ENCODE measurements around the gene SMC1B.
"Not testable (repeated sequence)": the region's sequence is repeated elsewhere in the genome, so short reads cannot be mapped to it uniquely, and the experiment has no call there.

SMC1B gene

GRCh38 chr22:45352757-45353156 is 60.6 kb downstream of the SMC1B start:
- not testable (repeated sequence) for DNase-seq (ENCODE audit: low read depth in 2 of 2)

DNA sequence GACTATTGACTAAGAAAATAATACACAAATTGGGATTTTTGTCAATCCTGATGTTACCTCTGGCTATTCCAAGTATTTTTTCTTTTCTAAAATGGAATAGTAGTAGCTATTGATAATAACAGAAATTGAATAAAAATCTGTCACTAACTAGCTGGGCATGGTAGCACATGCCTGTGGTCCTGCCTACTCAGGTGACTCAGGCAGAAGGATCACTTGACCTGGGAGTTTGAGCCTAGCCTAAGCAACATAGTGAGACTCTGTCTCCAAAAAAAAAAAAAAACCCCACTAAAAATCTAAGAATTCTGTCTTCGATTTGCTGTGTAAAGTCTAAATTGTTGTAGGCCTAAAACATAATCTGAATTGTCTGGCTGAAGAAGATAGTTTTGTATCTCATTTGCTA is 61.4 kb downstream of the SMC1B start:
- DNase-seq (ENCODE audit: low read depth in 2 of 2), result no peak

DNA sequence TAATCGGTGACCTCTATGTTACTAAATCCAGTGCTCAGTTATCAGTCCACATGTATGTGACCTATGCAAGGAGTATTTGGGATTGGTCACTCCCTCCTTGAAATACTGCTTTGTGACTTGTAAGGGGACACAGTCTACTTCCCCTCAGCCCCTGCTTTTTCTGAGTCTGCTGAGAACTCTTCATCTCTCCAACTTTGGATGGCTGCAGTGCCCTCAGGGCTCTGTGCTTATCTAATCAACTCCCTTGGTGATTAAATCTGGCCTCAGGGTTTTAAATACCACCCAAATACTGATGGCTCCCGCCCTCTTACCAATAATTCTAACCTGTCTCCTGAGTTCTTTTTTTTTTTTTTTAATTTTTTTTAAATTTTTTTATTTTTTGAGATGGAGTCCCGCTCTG is 63.5 kb downstream of the SMC1B start:
- DNase-seq (ENCODE audit: low read depth in 2 of 2), result no peak

- no peak for DNase-seq (ENCODE audit: low read depth in 2 of 2)
These were observed 69.1 kb downstream of the SMC1B start for GRCh38 chr22:45344334-45344733.

GRCh38 chr22:45343143-45343542 is 70.3 kb downstream of the SMC1B start:
- DNase-seq (ENCODE audit: low read depth in 2 of 2), result no peak

- DNase-seq (ENCODE audit: low read depth in 2 of 2), result no peak
These were observed 71.9 kb downstream of the SMC1B start for GRCh38 chr22:45341498-45341897.

DNA sequence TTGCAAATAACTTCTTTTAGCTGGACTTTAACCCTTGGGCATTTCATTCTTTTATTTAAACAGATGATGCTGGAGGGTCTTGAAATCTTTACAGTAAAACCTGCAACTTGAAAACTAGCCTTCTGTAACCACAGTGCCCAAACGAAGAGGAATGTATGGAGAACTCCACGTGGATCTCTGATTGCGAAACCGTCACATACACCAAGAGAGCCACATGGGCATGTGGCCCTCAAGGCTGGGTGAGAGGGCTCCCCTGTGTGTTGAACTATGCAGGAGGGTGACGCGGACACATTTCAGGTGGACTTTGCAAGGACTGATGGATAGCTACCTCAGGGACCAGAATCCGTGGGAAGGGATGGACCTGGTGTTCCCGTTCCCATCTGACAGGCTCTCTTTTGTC is 73.1 kb downstream of the SMC1B start:
- no peak for DNase-seq (ENCODE audit: low read depth in 2 of 2)

GRCh38 chr22:45338795-45339194 is 74.6 kb downstream of the SMC1B start:
- no peak for DNase-seq (ENCODE audit: low read depth in 2 of 2)

DNA sequence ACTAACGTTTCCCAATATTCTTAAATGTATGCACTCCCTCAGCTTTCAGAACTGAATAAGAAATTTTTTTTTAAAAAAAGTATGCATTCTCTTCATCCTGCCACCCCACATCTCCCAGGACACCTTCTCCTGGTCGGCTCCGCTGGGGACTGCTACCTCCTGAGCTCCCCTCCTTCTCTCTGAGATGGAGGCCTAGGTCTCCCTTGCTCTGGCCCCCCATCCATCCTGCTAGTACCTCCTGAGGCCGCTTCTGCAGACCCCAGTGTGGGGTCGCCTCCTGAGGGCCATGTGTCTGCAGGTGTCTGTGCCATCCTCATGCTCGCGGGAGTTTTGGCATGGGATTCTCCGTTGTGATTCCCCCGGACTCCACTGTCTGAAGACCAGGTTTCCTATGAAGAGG is 75.9 kb downstream of the SMC1B start:
- no peak for DNase-seq (ENCODE audit: low read depth in 2 of 2)

GRCh38 chr22:45336971-45337431 is 76.4 kb downstream of the SMC1B start:
- no peak for DNase-seq (ENCODE audit: low read depth in 2 of 2)

- DNase-seq (ENCODE audit: low read depth in 2 of 2), result no peak
These were observed 77.4 kb downstream of the SMC1B start for GRCh38 chr22:45335854-45336522.

DNA sequence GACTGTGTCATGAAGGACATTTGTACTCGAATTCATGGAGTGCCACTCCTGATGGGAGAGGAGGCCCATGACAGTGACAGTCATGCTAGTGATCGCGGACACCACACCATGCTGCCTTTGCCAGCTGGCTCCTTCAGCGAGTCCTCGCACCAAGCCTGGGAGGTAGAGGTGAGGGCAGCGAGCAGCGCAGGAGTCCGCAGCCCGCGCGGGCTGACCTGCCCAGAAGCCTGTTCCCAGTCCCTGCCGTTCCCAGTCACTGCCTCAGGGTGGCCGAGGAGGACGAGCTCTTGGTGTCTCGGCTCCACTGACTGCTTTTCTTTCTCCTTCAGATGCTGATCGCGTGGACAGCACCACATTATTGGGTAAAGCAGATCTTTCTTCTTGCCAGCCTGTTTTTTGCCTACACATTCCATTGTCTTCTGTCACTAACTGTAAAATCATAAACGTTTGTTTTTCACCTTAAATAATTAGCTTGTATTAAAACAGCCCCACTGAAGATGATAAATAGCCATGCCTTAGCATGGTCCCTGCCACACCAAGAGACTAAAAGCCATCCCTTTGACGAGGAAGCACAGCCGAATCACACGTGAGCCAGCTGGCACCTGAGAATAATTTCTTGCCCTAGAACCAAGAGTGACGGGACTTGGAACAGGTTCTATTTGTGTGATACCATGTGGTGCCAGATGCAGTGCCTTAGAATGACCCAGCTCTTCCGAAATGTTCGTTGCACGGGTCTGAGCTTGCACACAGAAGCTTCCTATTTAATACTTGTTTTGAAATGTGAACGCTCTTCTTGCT is 78.2 kb downstream of the SMC1B start:
- DNase-seq (ENCODE audit: low read depth in 2 of 2), result no peak

DNA sequence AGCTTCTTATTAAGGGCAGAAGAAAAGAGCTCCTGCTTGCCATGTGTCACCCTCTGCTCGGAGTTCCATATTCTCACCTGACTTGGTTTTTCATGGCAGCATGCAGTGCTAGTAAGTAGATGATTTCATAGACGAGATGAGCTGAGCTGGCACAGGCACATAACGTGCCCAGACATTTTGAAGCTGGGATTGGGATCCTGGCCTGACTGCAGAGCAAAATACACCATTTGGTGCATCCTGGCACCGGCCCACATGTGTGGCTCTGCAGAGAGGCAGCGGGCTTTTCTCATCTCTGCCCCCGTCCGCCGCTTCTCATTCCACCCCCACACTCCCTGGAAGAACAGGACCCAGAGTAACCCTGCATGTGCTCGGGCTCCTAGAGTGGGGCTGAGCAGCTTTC is 78.9 kb downstream of the SMC1B start:
- no peak for DNase-seq (ENCODE audit: low read depth in 2 of 2)

DNA sequence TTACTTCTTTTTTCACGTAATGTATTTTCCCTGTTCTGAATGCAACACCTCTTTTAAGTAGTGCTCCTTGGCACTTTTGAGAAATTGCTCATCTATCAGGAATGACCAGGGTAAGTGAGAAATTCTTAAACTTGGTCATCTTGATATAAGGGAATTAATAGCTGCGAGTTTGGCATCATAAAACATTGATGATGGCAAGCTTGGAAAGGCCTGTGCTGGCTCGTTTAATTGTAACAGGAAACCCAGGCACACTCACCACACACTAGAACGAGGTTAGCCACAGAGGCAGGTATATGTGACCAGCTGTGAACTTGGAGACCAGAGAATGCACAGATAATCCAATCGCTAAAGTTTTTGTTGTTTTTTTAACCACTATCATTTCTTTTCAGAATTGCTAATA is 79.3 kb downstream of the SMC1B start:
- DNase-seq (ENCODE audit: low read depth in 2 of 2), result no peak

- no peak for DNase-seq (ENCODE audit: low read depth in 2 of 2)
These were observed 81.4 kb downstream of the SMC1B start for GRCh38 chr22:45332001-45332400.

DNA sequence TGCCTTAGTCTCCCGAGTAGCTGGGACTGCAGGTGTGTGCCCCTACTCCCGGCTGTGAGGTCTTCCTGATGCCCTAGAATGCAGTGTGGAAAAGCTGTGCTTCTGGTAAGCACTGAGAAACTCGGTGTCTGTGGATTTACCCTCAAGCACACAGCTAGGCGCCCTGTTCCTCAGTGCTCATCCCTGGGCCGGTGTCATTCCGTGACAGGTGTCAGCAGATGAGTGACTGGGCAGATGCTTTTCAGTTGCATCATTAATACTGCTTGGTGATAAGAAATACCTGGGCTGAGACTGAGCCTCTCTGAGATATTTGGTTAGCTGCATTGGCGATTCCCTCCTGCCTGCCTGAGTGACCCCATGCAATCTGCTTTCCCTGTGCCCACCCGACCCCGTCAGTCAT is 81.9 kb downstream of the SMC1B start:
- DNase-seq (ENCODE audit: low read depth in 2 of 2), result no peak

GRCh38 chr22:45330548-45330947 is 82.9 kb downstream of the SMC1B start:
- no peak for DNase-seq (ENCODE audit: low read depth in 2 of 2)

DNA sequence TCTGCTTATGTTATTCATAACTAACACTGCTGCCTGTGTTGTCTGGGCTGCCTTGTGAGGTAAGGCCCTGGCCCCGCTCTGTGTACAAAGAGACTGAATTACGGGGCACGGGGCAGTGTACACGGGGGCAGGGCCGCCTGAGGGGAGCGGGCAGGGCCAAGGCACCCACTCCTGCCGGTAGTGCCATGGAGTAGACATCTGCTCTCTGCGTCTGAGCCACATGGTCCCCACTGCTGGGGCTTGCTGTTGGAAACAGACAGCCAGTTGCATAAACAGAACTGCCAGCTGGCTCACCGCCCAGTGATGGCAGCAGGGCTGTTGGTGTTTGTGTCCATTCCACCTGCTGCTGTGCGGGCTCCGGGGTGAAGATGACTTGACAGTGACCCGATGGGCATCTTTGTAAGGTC is 83.9 kb downstream of the SMC1B start:
- no peak for DNase-seq (ENCODE audit: low read depth in 2 of 2)

GRCh38 chr22:45328822-45329529 is 84.4 kb downstream of the SMC1B start:
- DNase-seq (ENCODE audit: low read depth in 2 of 2), result no peak

- DNase-seq (ENCODE audit: low read depth in 2 of 2), result not testable (repeated sequence)
These were observed 85.1 kb downstream of the SMC1B start for GRCh38 chr22:45328261-45328660.

- DNase-seq (ENCODE audit: low read depth in 2 of 2), result no peak
These were observed 89.1 kb downstream of the SMC1B start for GRCh38 chr22:45324311-45324711.

GRCh38 chr22:45323695-45324094 is 89.7 kb downstream of the SMC1B start:
- DNase-seq (ENCODE audit: low read depth in 2 of 2), result no peak
